GM12878 (cell line): ENCODE measurements around the gene TNRC18. TPM values are rescaled to one million over a fixed set of nuclear protein-coding genes. Genes with fewer than 3 reads are reported as not detected.

Source experiments
- ATAC-seq: fragments of 200-7000 bp; cut with Tn5 transposase; 3 replicates; pipeline ENCODE4 v1.9.1; 2020; ENCODE audit warnings: mild to moderate bottlenecking, moderate library complexity
- BruUV-seq: library from RNA; stranded (reverse); fragments of 400-500 nt; replicated peaks from 2 replicates; lab custom pipeline; 2021; lab: Mats Ljungman, UMichigan
- CTCF ChIA-PET: fragments of 300-600 bp; sonication (Branson Sonifier 250); formaldehyde crosslinking; extraction: SDS; loops from one replicate; lab custom pipeline; 2021; ENCODE audit warnings: inconsistent platforms; lab: Yijun Ruan, JAX
- POLR2A ChIA-PET: fragments of 350-600 bp; formaldehyde crosslinking; extraction: SDS; loops from one replicate; lab custom pipeline; 2021; ENCODE audit warnings: inconsistent platforms; lab: Charles Lee
- RAD21 ChIA-PET: fragments of 300-600 bp; sonication (Branson Sonifier 250); formaldehyde crosslinking; loops from one replicate; lab custom pipeline; 2023; ENCODE audit warnings: antibody characterized with exemption; ENCODE audit not compliant: unreplicated experiment; lab: Charles Lee
- SMC1A ChIA-PET: fragments of 300-600 bp; sonication (Branson Sonifier 250); formaldehyde crosslinking; loops from one replicate; lab custom pipeline; 2023; ENCODE audit not compliant: unreplicated experiment, uncharacterized antibody; lab: Charles Lee
- DNase-seq: peaks from one replicate; pipeline ENCODE4 v3.0.0-alpha.2; 2011; ENCODE audit warnings: low read depth, low spot score
- FAIRE-seq: peaks from 3 replicates; lab custom pipeline; 2011; peaks lifted over from hg19 to GRCh38; lab: Jason Lieb, UNC
- H2AFZ ChIP-seq: 2 replicates; pipeline ENCODE4 v1.6.0; 2011; ENCODE audit warnings: low read depth, low read length, control low read depth; ENCODE audit not compliant: control insufficient read depth
- H3K27ac ChIP-seq: 2 replicates; pipeline ENCODE4 v1.5.1; 2011; ENCODE audit warnings: control low read depth; ENCODE audit not compliant: control insufficient read depth, insufficient read depth
- H3K27me3 ChIP-seq, 2 experiments: replicated peaks in 1 of 2; 2 replicates each; pipeline versions ENCODE4 v1.6.0 to v1.6.1; 2011; ENCODE audit warnings: low read length in 1 of 2; ENCODE audit not compliant: control insufficient read depth in 2 of 2, insufficient read depth in 2 of 2
- H3K36me3 ChIP-seq, 2 experiments: 2 replicates each; pipeline ENCODE4 v1.5.1; 2011; ENCODE audit warnings: low read length in 1 of 2; ENCODE audit not compliant: control insufficient read depth in 2 of 2, insufficient read depth in 2 of 2
- H3K4me1 ChIP-seq: 2 replicates; pipeline ENCODE4 v1.6.1; 2011; ENCODE audit warnings: mild to moderate bottlenecking, low read length, moderate library complexity, mixed read lengths; ENCODE audit not compliant: control insufficient read depth, insufficient read depth
- H3K4me2 ChIP-seq: 2 replicates; pipeline ENCODE4 v1.6.0; 2011; ENCODE audit warnings: control low read depth; ENCODE audit not compliant: control insufficient read depth, insufficient read depth
- H3K4me3 ChIP-seq: fragments of 200-600 bp; sonication (generic); 2 replicates; pipeline ENCODE4 v1.5.1; 2016
- H3K79me2 ChIP-seq: 2 replicates; pipeline ENCODE4 v1.6.0; 2011; ENCODE audit warnings: low read length; ENCODE audit not compliant: control insufficient read depth, insufficient read depth
- H3K9ac ChIP-seq: 2 replicates; pipeline ENCODE4 v1.8.0; 2011; ENCODE audit warnings: low read length, control low read depth, mixed read lengths; ENCODE audit not compliant: control insufficient read depth, insufficient read depth
- H3K9me3 ChIP-seq: replicated peaks from 3 replicates; pipeline ENCODE4 v1.5.1; 2011; ENCODE audit warnings: mild to moderate bottlenecking, low read length; ENCODE audit not compliant: control insufficient read depth, insufficient read depth
- H4K20me1 ChIP-seq: 2 replicates; pipeline ENCODE4 v1.6.0; 2011; ENCODE audit not compliant: control insufficient read depth, insufficient read depth
- ATF2 ChIP-seq: IDR thresholded peaks from 2 replicates; pipeline ENCODE4 v1.6.1; 2012; ENCODE audit warnings: low read length, inconsistent platforms
- CUX1 ChIP-seq: IDR thresholded peaks from 2 replicates; pipeline ENCODE4 v1.6.1; 2012; ENCODE audit warnings: improper control_type of control experiment, low read depth, low read length; ENCODE audit not compliant: insufficient replicate concordance
- FOXM1 ChIP-seq: IDR thresholded peaks from 2 replicates; pipeline ENCODE4 v1.6.1; 2012; ENCODE audit warnings: low read depth, mild to moderate bottlenecking, inconsistent platforms, low read length, moderate library complexity
- GATAD2B ChIP-seq: fragments of 450-650 bp; conservative IDR thresholded peaks from 2 replicates; pipeline ENCODE4 v1.6.1; 2017; ENCODE audit warnings: low read depth, mild to moderate bottlenecking, moderate library complexity
- IKZF1 ChIP-seq: fragments of 450-650 bp; conservative IDR thresholded peaks from 2 replicates; pipeline ENCODE4 v1.6.1; 2017; ENCODE audit warnings: antibody characterized with exemption, mild to moderate bottlenecking
- IKZF2 ChIP-seq, 2 experiments: fragments of 450-650 bp; IDR thresholded peaks; 2 replicates each; pipeline ENCODE4 v1.6.1; 2017; ENCODE audit warnings: mild to moderate bottlenecking in 2 of 2, moderate library complexity in 2 of 2
- KDM1A ChIP-seq: fragments of 200-600 bp; sonication (generic); IDR thresholded peaks from 2 replicates; pipeline ENCODE4 v1.6.1; 2016; ENCODE audit warnings: borderline replicate concordance
- MEF2A ChIP-seq: IDR thresholded peaks from 2 replicates; pipeline ENCODE4 v1.6.1; 2011; ENCODE audit warnings: low read depth, mild to moderate bottlenecking, low read length, moderate library complexity; ENCODE audit not compliant: insufficient read depth
- NFIC ChIP-seq: IDR thresholded peaks from 2 replicates; pipeline ENCODE4 v1.6.1; 2012; ENCODE audit warnings: low read depth, mild to moderate bottlenecking, inconsistent platforms, low read length, moderate library complexity
- NFYA ChIP-seq: IDR thresholded peaks from 2 replicates; pipeline ENCODE4 v1.6.1; 2011; ENCODE audit warnings: low read depth, mild to moderate bottlenecking, low read length, improper control_type of control experiment, borderline replicate concordance
- NR2C1 ChIP-seq: fragments of 450-650 bp; IDR thresholded peaks from 2 replicates; pipeline ENCODE4 v1.6.1; 2017; ENCODE audit warnings: antibody characterized with exemption, mild to moderate bottlenecking, moderate library complexity
- REST ChIP-seq: IDR thresholded peaks from 2 replicates; pipeline ENCODE4 v1.6.1; 2012; ENCODE audit warnings: mild to moderate bottlenecking, low read depth, low read length
- SIN3A ChIP-seq: IDR thresholded peaks from 2 replicates; pipeline ENCODE4 v1.6.1; 2012; ENCODE audit warnings: low read depth, low read length, improper control_type of control experiment
- WGBS: methylation state at CpG from one replicate; pipeline ENCODE4 v1.1.6; 2016; ENCODE audit warnings: low lambda C conversion rate; ENCODE audit not compliant: insufficient replicate concordance, insufficient coverage; ENCODE audit errors: missing lambda C conversion rate; 5-methylcytosine and 5-hydroxymethylcytosine counted together
- in situ Hi-C: fragments of 300-500 bp; cut with MboI; formaldehyde crosslinking; loops from 9 replicates; pipeline ENCODE4 v1.14.3; 2018; ENCODE audit warnings: mixed read lengths
- intact Hi-C: fragments of 100-400 bp; cut with micrococcal nuclease; formaldehyde crosslinking; loops from one replicate; pipeline ENCODE4 v1.14.2; 2022; ENCODE audit not compliant: unreplicated experiment
- polyA plus RNA-seq, 11 experiments: library from polyadenylated mRNA; depleted of rRNA in 4 of 11; unstranded in 6 of 11; stranded (reverse) in 5 of 11; fragments of >200 nt; fragmentation: Nextera tagmentation in 4 of 11; fragmentation: Illumina TruSeq in 1 of 11; extraction: Ambion mirVana in 4 of 11; extraction: Trizol in 1 of 11; gene quantifications; 1 replicate in 1 of 11; 2 replicates in 10 of 11; pipeline versions ENCODE4 v1.2.1 to v1.2.3, GENCODE V29; 2011 to 2016; ENCODE audit warnings: inconsistent platforms in 2 of 11, missing spikeins in 2 of 11, low read depth in 1 of 11
- total RNA-seq, 4 experiments: library from RNA; depleted of rRNA in 3 of 4; stranded (reverse); fragments of >200 nt in 3 of 4; fragmentation: Illumina TruSeq in 1 of 4; extraction: Trizol in 1 of 4; gene quantifications; 2 replicates each; pipeline versions ENCODE4 v1.2.1 to v1.2.3, GENCODE V29; 2013 to 2021

Gene TNRC18
- total and polyA plus RNA-seq, 10 of the 15 experiments (the other 5 are each of a cell fraction or from before 2014, with no cell fraction given): 0.02 to 31.7 (median 5.4) TPM

- no peak overlapping the region for H3K4me3 ChIP-seq
- peaks cover 2% of the 10 kb centered on the region; the same call in 1 of the 3 replicates for H3K9me3 ChIP-seq
- POLR2A ChIA-PET: no interaction called here
- CTCF ChIA-PET: interaction anchor here (0.9 to 4.2 kb wide), 3 partner anchors 9 to 77 kb away, joined by 3 to 18 read pairs (median 5); no protein-coding TSS in a partner anchor
- H2AFZ ChIP-seq: no peak overlapping the region
- BruUV-seq: no TSS peak
- intact Hi-C loops (no loop called here), in situ Hi-C loops (no loop called here)
- FAIRE-seq (no peak), DNase-seq (no peak), ATAC-seq (no peak)
- H3K4me1 ChIP-seq: no peaks in the 10 kb centered on the region
- no peaks in the 10 kb centered on the region for H3K36me3 ChIP-seq
- H3K27me3 ChIP-seq: no peaks in the 10 kb centered on the region; a peak in 2 of 4 replicates
- SMC1A ChIA-PET: interaction anchor here (0.8 to 2.2 kb wide), 6 partner anchors 8 to 234 kb away, joined by 3 to 6 read pairs (median 4); no protein-coding TSS in a partner anchor
- 30% methylated on average over 10 of the region's 11 CpGs for WGBS
- no peak overlapping the region for H3K4me2 ChIP-seq
- H3K27ac ChIP-seq: no peak overlapping the region
- H4K20me1 ChIP-seq: no peaks in the 10 kb centered on the region
- H3K9ac ChIP-seq: no peak overlapping the region
- H3K79me2 ChIP-seq: no peaks in the 10 kb centered on the region
- RAD21 ChIA-PET: interaction anchor here (1.1 kb wide), 1 partner anchor 202 kb away, joined by 3 read pairs; no protein-coding TSS in a partner anchor
- TF ChIP-seq IKZF1 (no peak), REST (no peak), FOXM1 (no peak), NFYA (no peak), KDM1A (no peak), MEF2A (no peak), ATF2 (no peak), SIN3A (no peak), NFIC (no peak), NR2C1 (no peak), GATAD2B (no peak), IKZF2 (IDR thresholded peaks at IDR 0.05) (no peak), CUX1 (no peak)
Observed at GRCh38 chr7:5441840-5442503, 18.3 kb upstream of the TNRC18 start.
